ENCODE results near the gene MIEN1.

Gene MIEN1

DNA sequence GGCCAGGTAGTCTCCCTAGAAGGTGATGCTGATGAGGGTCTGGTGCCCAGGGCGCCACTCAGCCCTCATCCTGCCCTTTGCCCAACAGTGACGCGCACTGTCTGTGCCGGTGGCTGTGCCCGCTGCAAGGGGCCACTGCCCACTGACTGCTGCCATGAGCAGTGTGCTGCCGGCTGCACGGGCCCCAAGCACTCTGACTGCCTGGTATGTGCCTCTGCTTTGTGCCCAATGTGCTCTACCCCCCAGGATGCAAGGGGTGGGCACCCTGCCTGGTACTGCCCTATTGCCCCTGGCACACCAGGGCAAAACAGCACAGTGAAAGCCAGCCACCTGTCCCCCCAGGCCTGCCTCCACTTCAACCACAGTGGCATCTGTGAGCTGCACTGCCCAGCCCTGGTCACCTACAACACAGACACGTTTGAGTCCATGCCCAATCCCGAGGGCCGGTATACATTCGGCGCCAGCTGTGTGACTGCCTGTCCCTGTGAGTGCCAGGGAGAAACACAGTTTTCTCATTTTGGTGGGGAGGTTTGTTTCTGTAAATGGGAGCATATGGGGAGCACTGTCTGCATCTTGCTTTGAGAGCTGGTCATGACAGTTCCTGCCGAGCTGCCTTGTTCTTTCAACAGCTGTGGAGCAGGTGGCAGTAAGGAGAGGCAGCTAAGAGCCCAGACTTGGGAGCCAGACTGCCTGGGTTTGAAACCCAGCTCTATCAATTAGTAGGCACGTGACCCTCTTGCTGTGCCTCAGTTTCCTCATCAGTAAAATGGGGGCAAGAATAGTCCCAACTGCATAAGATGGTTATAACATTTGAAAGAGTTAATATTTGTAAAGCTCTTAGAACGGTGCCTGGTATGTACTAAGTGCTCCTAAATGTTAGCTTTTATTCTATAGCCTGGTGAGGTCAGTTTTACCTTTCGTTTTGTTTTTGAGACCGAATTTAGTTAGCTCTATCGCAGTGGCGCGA lies 20.1 kb downstream of the MIEN1 start:
- TF ChIP-seq, protein P1, sequence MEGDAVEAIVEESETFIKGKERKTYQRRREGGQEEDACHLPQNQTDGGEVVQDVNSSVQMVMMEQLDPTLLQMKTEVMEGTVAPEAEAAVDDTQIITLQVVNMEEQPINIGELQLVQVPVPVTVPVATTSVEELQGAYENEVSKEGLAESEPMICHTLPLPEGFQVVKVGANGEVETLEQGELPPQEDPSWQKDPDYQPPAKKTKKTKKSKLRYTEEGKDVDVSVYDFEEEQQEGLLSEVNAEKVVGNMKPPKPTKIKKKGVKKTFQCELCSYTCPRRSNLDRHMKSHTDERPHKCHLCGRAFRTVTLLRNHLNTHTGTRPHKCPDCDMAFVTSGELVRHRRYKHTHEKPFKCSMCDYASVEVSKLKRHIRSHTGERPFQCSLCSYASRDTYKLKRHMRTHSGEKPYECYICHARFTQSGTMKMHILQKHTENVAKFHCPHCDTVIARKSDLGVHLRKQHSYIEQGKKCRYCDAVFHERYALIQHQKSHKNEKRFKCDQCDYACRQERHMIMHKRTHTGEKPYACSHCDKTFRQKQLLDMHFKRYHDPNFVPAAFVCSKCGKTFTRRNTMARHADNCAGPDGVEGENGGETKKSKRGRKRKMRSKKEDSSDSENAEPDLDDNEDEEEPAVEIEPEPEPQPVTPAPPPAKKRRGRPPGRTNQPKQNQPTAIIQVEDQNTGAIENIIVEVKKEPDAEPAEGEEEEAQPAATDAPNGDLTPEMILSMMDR (conservative IDR thresholded peaks at IDR 0.05; ENCODE audit: low read depth): no peak
- DNase-seq (ENCODE audit: low spot score): no peak
- H3K27ac ChIP-seq: 0 out of 2 replicates have a peak overlapping the region, but pooled peaks have one; percentile 5
- ChIA-PET POLR2A (ENCODE audit: low non-redundant PET) (interaction anchor here (0.6 kb wide), 1 partner anchor 153 kb away, joined by 3 read pairs; no protein-coding TSS in a partner anchor), CTCF (interaction anchor here (1.1 kb wide), 1 partner anchor 87 kb away, joined by 4 read pairs; no protein-coding TSS in a partner anchor)

DNA sequence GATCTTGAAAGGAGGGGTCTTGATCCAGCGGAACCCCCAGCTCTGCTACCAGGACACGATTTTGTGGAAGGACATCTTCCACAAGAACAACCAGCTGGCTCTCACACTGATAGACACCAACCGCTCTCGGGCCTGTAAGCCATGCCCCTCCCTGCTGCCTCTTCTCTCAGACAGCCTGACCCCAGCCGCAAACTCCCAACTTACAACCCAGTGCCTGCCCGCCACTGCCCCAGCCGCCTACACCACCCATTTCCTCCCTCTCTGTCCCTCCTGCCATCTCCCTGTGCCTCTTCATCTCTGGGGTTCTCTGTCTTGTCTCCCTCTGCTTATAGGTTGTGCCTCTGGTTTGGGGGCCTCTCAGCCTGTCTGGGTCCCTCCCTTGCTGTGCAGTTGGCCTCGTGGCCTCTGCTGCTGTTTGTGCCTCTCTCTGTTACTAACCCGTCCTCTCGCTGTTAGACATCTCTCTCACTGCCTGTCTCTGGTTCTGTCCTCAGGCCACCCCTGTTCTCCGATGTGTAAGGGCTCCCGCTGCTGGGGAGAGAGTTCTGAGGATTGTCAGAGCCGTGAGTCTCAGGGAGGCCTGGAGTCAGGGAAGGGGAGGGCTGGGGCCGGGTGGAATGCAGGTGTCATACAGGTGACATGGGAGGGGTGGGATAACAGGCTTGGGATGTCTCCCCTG lies 20.9 kb downstream of the MIEN1 start:
- POLR2A ChIA-PET (ENCODE audit: low non-redundant PET): interaction anchor here (0.6 kb wide), 1 partner anchor 154 kb away, joined by 3 read pairs; no protein-coding TSS in a partner anchor
- 0 out of 2 replicates have a peak overlapping the region, but pooled peaks have one; percentile 5 for H3K27ac ChIP-seq
- no peak for DNase-seq (ENCODE audit: low spot score)
- CTCF ChIA-PET: no interaction called here
- TF ChIP-seq, protein P1 (conservative IDR thresholded peaks at IDR 0.05; ENCODE audit: low read depth): no peak

DNA sequence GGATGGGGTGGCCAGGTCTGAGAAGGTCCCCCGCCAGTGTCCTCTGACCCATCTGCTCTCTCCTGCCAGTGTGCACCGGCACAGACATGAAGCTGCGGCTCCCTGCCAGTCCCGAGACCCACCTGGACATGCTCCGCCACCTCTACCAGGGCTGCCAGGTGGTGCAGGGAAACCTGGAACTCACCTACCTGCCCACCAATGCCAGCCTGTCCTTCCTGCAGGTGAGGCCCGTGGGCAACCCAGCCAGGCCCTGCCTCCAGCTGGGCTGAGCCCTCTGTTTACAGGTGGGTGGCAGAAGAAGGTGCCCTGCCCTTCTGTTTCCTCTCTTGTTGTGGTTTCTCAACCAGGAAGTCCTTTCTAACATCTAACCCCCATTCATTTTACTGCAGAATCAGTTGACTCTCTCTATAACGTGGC lies 23.4 kb downstream of the MIEN1 start:
- TF ChIP-seq, protein P1 (conservative IDR thresholded peaks at IDR 0.05; ENCODE audit: low read depth): no peak
- CTCF ChIA-PET: interaction anchor here (1.0 to 2.3 kb wide), 3 partner anchors 23 to 274 kb away, joined by 3 to 11 read pairs (median 7); partner anchors contain the start of genes MIEN1 and PSMD3
- no peak for DNase-seq (ENCODE audit: low spot score)
- POLR2A ChIA-PET (ENCODE audit: low non-redundant PET): no interaction called here
- H3K27ac ChIP-seq: peak overlapping the region; percentile 60

DNA sequence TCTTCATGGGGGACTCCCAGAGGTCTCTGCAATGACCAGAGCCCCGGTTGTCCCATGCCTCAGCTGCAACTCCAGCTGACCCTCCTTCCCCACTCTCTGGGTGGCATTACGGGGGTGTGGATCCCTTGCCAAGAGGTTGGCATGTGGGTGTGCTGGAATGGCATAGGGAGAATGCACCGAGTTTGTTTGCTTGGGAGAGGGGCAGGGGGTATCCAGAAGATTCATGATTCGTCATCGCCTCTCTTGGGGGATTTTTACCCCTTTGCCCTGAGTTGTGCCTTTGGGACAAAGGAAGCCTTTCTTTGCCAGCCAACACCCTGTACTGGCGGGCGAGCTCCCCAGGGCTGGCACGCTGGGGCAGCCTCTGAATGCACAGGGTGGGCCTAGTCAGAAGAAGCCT lies 23.9 kb downstream of the MIEN1 start:
- TF ChIP-seq, protein P1 (conservative IDR thresholded peaks at IDR 0.05; ENCODE audit: low read depth): no peak
- DNase-seq (ENCODE audit: low spot score): no peak
- peak overlapping the region; percentile 60 for H3K27ac ChIP-seq
- POLR2A ChIA-PET (ENCODE audit: low non-redundant PET): no interaction called here
- CTCF ChIA-PET: interaction anchor here (0.6 to 2.3 kb wide), 6 partner anchors 9 to 329 kb away, joined by 3 to 11 read pairs (median 3); partner anchors contain the start of genes MIEN1 and PSMD3

DNA sequence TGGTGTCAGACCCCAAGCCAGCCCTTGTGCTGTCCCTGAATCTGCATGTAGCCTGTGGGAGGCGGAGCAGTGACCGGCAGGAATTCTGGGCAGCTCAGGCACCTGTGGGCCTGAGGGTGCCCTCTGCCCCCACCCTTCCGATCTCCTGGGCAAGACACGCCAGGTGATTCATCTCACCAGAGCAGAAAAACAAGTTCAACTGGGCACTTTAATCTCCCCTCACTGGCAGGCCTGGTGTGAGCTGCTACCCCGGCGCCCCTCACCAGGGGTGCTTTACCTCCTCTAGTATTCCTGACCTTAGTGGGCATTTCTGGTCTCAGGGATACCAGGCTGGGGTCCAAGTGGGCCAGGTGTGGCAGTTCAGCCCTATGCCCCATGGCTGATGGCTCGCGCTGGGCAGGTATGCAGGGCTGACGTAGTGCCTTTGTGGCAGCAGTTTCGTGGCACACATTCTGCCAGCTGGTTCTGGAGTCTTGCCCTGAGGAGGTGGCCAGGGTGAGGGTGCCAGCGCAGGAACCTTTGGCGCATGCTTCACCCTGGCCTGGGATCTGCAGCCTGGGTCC lies 24.5 kb downstream of the MIEN1 start:
- ChIA-PET POLR2A (ENCODE audit: low non-redundant PET) (interaction anchor here (0.5 kb wide), 1 partner anchor 60 kb away, joined by 4 read pairs; no protein-coding TSS in a partner anchor), CTCF (interaction anchor here (0.6 to 2.3 kb wide), 8 partner anchors 10 to 329 kb away, joined by 3 to 11 read pairs (median 3); partner anchors contain the start of genes MIEN1 and PSMD3)
- DNase-seq (ENCODE audit: low spot score): peak; percentile 85
- H3K27ac ChIP-seq: peak overlapping the region; percentile 60
- TF ChIP-seq, protein P1 (conservative IDR thresholded peaks at IDR 0.05; ENCODE audit: low read depth): no peak

Data from RWPE1 (cell line).